HEK293 (cell line): ENCODE measurements around the gene RINT1.

ENCODE experiments used
- AEBP2 ChIP-seq: fragments of 450-650 bp; formaldehyde crosslinking; IDR thresholded peaks from 2 replicates; pipeline ENCODE4 v1.5.1; 2016; ENCODE audit warnings: missing biosample characterization, missing genetic modification characterization, borderline replicate concordance
- FEZF1 ChIP-seq: fragments of 450-650 bp; formaldehyde crosslinking; IDR thresholded peaks from 2 replicates; pipeline ENCODE4 v1.5.1; 2016; ENCODE audit warnings: missing biosample characterization, missing genetic modification characterization
- HIC1 ChIP-seq: fragments of 450-650 bp; formaldehyde crosslinking; IDR thresholded peaks from 2 replicates; pipeline ENCODE4 v1.5.1; 2016; ENCODE audit warnings: missing biosample characterization, missing genetic modification characterization
- KLF10 ChIP-seq: fragments of 450-650 bp; IDR thresholded peaks from 2 replicates; pipeline ENCODE4 v1.5.1; 2018; ENCODE audit warnings: missing biosample characterization, mild to moderate bottlenecking, missing genetic modification characterization
- KLF8 ChIP-seq: fragments of 450-650 bp; formaldehyde crosslinking; IDR thresholded peaks from 2 replicates; pipeline ENCODE4 v1.5.1; 2016; ENCODE audit warnings: missing biosample characterization, missing genetic modification characterization
- KLF9 ChIP-seq: fragments of 450-650 bp; formaldehyde crosslinking; IDR thresholded peaks from 2 replicates; pipeline ENCODE4 v1.5.1; 2016; ENCODE audit warnings: missing biosample characterization, missing genetic modification characterization, low read depth
- MEIS1 ChIP-seq: sonication (generic); formaldehyde crosslinking; IDR thresholded peaks from 2 replicates; pipeline ENCODE4 v1.8.1; 2022; ENCODE audit warnings: missing genetic modification reagents, mild to moderate bottlenecking, borderline replicate concordance
- PRDM1 ChIP-seq: fragments of 450-650 bp; formaldehyde crosslinking; IDR thresholded peaks from 2 replicates; pipeline ENCODE4; 2016; ENCODE audit warnings: missing biosample characterization, missing genetic modification characterization
- SP3 ChIP-seq: fragments of 450-650 bp; formaldehyde crosslinking; IDR thresholded peaks from 2 replicates; pipeline ENCODE4 v1.5.1; 2016; ENCODE audit warnings: missing biosample characterization, missing genetic modification characterization
- ZBTB48 ChIP-seq: fragments of 450-650 bp; formaldehyde crosslinking; IDR thresholded peaks from 2 replicates; pipeline ENCODE4 v1.5.1; 2016; ENCODE audit warnings: missing biosample characterization, missing genetic modification characterization
- ZBTB6 ChIP-seq: fragments of 450-650 bp; formaldehyde crosslinking; IDR thresholded peaks from 2 replicates; pipeline ENCODE4 v1.5.1; 2017; ENCODE audit warnings: missing biosample characterization, missing genetic modification characterization
- ZNF10 ChIP-seq: fragments of 450-650 bp; formaldehyde crosslinking; IDR thresholded peaks from 2 replicates; pipeline ENCODE4 v1.5.1; 2017; ENCODE audit warnings: missing biosample characterization, missing genetic modification characterization
- ZNF138 ChIP-seq: fragments of 450-650 bp; formaldehyde crosslinking; IDR thresholded peaks from 2 replicates; pipeline ENCODE4 v1.5.1; 2016; ENCODE audit warnings: missing biosample characterization, missing genetic modification characterization, borderline replicate concordance
- ZNF148 ChIP-seq: fragments of 450-650 bp; formaldehyde crosslinking; IDR thresholded peaks from 2 replicates; pipeline ENCODE4 v1.5.0; 2017; ENCODE audit warnings: missing biosample characterization, missing genetic modification characterization, borderline replicate concordance
- ZNF184 ChIP-seq: fragments of 450-650 bp; IDR thresholded peaks from 2 replicates; pipeline ENCODE4 v1.5.1; 2018; ENCODE audit warnings: missing biosample characterization, mild to moderate bottlenecking, missing genetic modification characterization
- ZNF223 ChIP-seq: fragments of 450-650 bp; formaldehyde crosslinking; IDR thresholded peaks from 2 replicates; pipeline ENCODE4 v1.5.1; 2016; ENCODE audit warnings: missing biosample characterization, missing genetic modification characterization
- ZNF394 ChIP-seq: fragments of 450-650 bp; formaldehyde crosslinking; IDR thresholded peaks from 2 replicates; pipeline ENCODE4 v1.5.1; 2016; ENCODE audit warnings: missing biosample characterization, missing genetic modification characterization, mild to moderate bottlenecking, moderate library complexity, borderline replicate concordance
- ZNF426 ChIP-seq: fragments of 450-650 bp; formaldehyde crosslinking; IDR thresholded peaks from 2 replicates; pipeline ENCODE4 v1.5.1; 2017; ENCODE audit warnings: missing biosample characterization, missing genetic modification characterization, mild to moderate bottlenecking, inconsistent platforms, moderate library complexity
- ZNF549 ChIP-seq: fragments of 450-650 bp; IDR thresholded peaks from 2 replicates; pipeline ENCODE4 v1.5.1; 2018; ENCODE audit warnings: missing biosample characterization, missing genetic modification characterization, mild to moderate bottlenecking, inconsistent platforms, moderate library complexity
- ZNF555 ChIP-seq: fragments of 450-650 bp; formaldehyde crosslinking; conservative IDR thresholded peaks from 2 replicates; pipeline ENCODE4 v1.5.1; 2017; ENCODE audit warnings: missing biosample characterization, mild to moderate bottlenecking, missing genetic modification characterization, inconsistent platforms
- ZNF560 ChIP-seq: fragments of 450-650 bp; formaldehyde crosslinking; IDR thresholded peaks from 2 replicates; pipeline ENCODE4 v1.5.1; 2017; ENCODE audit warnings: missing biosample characterization, missing genetic modification characterization, borderline replicate concordance
- ZNF561 ChIP-seq: fragments of 450-650 bp; IDR thresholded peaks from 2 replicates; pipeline ENCODE4 v1.5.1; 2018; ENCODE audit warnings: missing biosample characterization, missing genetic modification characterization, borderline replicate concordance
- ZNF610 ChIP-seq: fragments of 450-650 bp; formaldehyde crosslinking; IDR thresholded peaks from 2 replicates; pipeline ENCODE4 v1.5.1; 2016; ENCODE audit warnings: missing biosample characterization, missing genetic modification characterization, borderline replicate concordance
- ZNF621 ChIP-seq: fragments of 450-650 bp; formaldehyde crosslinking; IDR thresholded peaks from 2 replicates; pipeline ENCODE4 v1.5.1; 2017; ENCODE audit warnings: missing biosample characterization, missing genetic modification characterization
- ZNF629 ChIP-seq: fragments of 450-650 bp; formaldehyde crosslinking; IDR thresholded peaks from 2 replicates; pipeline ENCODE4 v1.5.1; 2017; ENCODE audit warnings: missing biosample characterization, missing genetic modification characterization
- ZNF639 ChIP-seq: fragments of 450-650 bp; formaldehyde crosslinking; IDR thresholded peaks from 2 replicates; pipeline ENCODE4 v1.5.1; 2016; ENCODE audit warnings: missing biosample characterization, missing genetic modification characterization
- ZNF692 ChIP-seq: fragments of 450-650 bp; formaldehyde crosslinking; IDR thresholded peaks from 2 replicates; pipeline ENCODE4 v1.5.1; 2016; ENCODE audit warnings: missing biosample characterization, missing genetic modification characterization
- ZNF701 ChIP-seq: fragments of 450-650 bp; formaldehyde crosslinking; IDR thresholded peaks from 2 replicates; pipeline ENCODE4 v1.5.1; 2016; ENCODE audit warnings: missing biosample characterization, missing genetic modification characterization
- ZNF768 ChIP-seq: fragments of 450-650 bp; formaldehyde crosslinking; IDR thresholded peaks from 2 replicates; pipeline ENCODE4 v1.5.1; 2018; ENCODE audit warnings: missing biosample characterization, mild to moderate bottlenecking, missing genetic modification characterization
- ZSCAN16 ChIP-seq: fragments of 450-650 bp; formaldehyde crosslinking; IDR thresholded peaks from 2 replicates; pipeline ENCODE4 v1.5.1; 2016; ENCODE audit warnings: missing biosample characterization, missing genetic modification characterization

RINT1 gene

GRCh38 chr7:105581066-105581811, 49.2 kb downstream of the RINT1 start, which contains the start of gene EFCAB10 (continued):
- 0 out of 2 replicates have a peak, but pooled peaks have one; percentile 42 for TF ChIP-seq ZBTB48
- no peak for TF ChIP-seq ZNF560 (tag by site-specific recombination)
- peak; percentile 18; the same call in 1 of the 2 replicates for TF ChIP-seq KLF8 (tag by site-specific recombination)
- TF ChIP-seq HIC1 (tag by site-specific recombination) = 0 out of 2 replicates have a peak, but pooled peaks have one; percentile 36
- TF ChIP-seq ZNF394 (tag by site-specific recombination) = peak; percentile 45; the same call in 1 of the 2 replicates
- TF ChIP-seq KLF9 = no peak
- TF ChIP-seq ZNF549 = no peak
- no peak for TF ChIP-seq SP3 (tag by site-specific recombination)
- TF ChIP-seq ZNF561 (tag by site-specific recombination) = peak; percentile 83
- no peak for TF ChIP-seq KLF10 (tag by site-specific recombination)
- peak; percentile 60 for TF ChIP-seq ZNF629
- no peak for TF ChIP-seq ZNF701 (tag by site-specific recombination)
- TF ChIP-seq ZNF184 = no peak
- no peak for TF ChIP-seq ZNF768 (tag by site-specific recombination)
- no peak for TF ChIP-seq ZNF148 (tag by site-specific recombination)
- no peak for TF ChIP-seq ZNF10 (tag by site-specific recombination)
- peak; percentile 33; the same call in 1 of the 2 replicates for TF ChIP-seq ZNF692 (tag by site-specific recombination)
- TF ChIP-seq MEIS1 (CRISPR knock-in tag) = no peak
- peak; percentile 98 for TF ChIP-seq ZBTB6 (tag by site-specific recombination)
- no peak for TF ChIP-seq ZNF621 (tag by site-specific recombination)
- no peak for TF ChIP-seq ZNF138
- TF ChIP-seq ZNF610 (tag by site-specific recombination) = no peak
- no peak for TF ChIP-seq ZNF223 (tag by site-specific recombination)
- TF ChIP-seq AEBP2 = no peak
- TF ChIP-seq ZNF639 (tag by site-specific recombination) = no peak
- no peak for TF ChIP-seq ZNF426 (tag by site-specific recombination)
- no peak for TF ChIP-seq FEZF1 (tag by site-specific recombination)
- 0 out of 2 replicates have a peak, but pooled peaks have one; percentile 39 for TF ChIP-seq PRDM1
- TF ChIP-seq ZNF555 (tag by site-specific recombination) = no peak
- no peak for TF ChIP-seq ZSCAN16 (tag by site-specific recombination)
